ENCODE results near the gene CLBA1.

Gene CLBA1

DNA sequence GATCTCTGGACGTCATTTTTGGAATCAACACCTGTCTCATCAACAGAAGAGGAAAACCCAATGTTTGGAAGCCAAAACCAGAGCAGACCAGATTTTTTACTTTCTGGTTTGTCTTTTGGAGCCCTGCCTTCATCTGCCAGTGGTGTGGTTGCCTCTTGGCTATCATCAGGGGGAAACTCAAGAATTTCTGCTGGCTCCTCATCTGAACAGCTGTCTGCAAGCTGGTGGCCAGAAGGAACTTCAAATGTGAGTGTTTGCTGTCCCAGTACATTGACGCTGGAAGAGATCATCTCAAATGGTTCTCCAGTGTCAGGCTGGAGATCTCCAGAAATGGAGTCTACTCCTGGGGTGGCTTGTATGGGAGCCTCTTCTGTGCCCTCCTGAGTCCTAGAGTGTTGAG is 47.2 kb upstream of the CLBA1 start:
- TF ChIP-seq, protein P1, sequence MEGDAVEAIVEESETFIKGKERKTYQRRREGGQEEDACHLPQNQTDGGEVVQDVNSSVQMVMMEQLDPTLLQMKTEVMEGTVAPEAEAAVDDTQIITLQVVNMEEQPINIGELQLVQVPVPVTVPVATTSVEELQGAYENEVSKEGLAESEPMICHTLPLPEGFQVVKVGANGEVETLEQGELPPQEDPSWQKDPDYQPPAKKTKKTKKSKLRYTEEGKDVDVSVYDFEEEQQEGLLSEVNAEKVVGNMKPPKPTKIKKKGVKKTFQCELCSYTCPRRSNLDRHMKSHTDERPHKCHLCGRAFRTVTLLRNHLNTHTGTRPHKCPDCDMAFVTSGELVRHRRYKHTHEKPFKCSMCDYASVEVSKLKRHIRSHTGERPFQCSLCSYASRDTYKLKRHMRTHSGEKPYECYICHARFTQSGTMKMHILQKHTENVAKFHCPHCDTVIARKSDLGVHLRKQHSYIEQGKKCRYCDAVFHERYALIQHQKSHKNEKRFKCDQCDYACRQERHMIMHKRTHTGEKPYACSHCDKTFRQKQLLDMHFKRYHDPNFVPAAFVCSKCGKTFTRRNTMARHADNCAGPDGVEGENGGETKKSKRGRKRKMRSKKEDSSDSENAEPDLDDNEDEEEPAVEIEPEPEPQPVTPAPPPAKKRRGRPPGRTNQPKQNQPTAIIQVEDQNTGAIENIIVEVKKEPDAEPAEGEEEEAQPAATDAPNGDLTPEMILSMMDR (IDR thresholded peaks at IDR 0.05; ENCODE audit: insufficient read depth, low read length, poor library complexity, severe bottlenecking), result no peak
- Histone ChIP-seq H3K4me3 (replicated peaks; ENCODE audit: low read depth, low read length) (no peak overlapping the region), H3K27me3 (replicated peaks; ENCODE audit: control insufficient read depth, insufficient read depth, low read length) (peaks cover 7% of the 10 kb centered on the region), H3K36me3 (ENCODE audit: control insufficient read depth, insufficient read depth, low read length) (no peaks in the 10 kb centered on the region)
- no peak for DNase-seq (ENCODE audit: extremely low read depth, insufficient read length)

DNA sequence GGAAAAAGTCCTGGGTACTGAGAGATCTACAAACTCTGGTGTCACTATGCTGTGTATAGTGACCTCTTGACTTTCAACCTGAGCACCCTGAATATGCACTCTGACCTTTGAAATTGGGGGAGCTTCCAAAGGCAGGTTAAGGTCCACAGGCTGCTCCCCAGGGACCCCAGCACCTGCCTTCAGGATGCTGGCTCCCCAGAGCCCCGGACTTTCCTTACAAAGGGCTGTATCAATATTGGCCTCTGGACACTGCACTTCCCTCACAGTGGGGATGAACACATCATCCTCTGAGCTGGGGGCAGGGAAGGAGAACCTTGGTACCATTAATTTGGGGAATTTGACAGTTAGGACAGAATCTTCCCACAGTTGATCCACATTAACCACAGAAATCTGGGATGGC is 46.6 kb upstream of the CLBA1 start:
- Histone ChIP-seq H3K36me3 (ENCODE audit: control insufficient read depth, insufficient read depth, low read length) (no peaks in the 10 kb centered on the region), H3K4me3 (replicated peaks; ENCODE audit: low read depth, low read length) (no peak overlapping the region), H3K27me3 (replicated peaks; ENCODE audit: control insufficient read depth, insufficient read depth, low read length) (peaks cover 7% of the 10 kb centered on the region)
- no peak for DNase-seq (ENCODE audit: extremely low read depth, insufficient read length)
- TF ChIP-seq, protein P1 (IDR thresholded peaks at IDR 0.05; ENCODE audit: insufficient read depth, low read length, poor library complexity, severe bottlenecking), result no peak

DNA sequence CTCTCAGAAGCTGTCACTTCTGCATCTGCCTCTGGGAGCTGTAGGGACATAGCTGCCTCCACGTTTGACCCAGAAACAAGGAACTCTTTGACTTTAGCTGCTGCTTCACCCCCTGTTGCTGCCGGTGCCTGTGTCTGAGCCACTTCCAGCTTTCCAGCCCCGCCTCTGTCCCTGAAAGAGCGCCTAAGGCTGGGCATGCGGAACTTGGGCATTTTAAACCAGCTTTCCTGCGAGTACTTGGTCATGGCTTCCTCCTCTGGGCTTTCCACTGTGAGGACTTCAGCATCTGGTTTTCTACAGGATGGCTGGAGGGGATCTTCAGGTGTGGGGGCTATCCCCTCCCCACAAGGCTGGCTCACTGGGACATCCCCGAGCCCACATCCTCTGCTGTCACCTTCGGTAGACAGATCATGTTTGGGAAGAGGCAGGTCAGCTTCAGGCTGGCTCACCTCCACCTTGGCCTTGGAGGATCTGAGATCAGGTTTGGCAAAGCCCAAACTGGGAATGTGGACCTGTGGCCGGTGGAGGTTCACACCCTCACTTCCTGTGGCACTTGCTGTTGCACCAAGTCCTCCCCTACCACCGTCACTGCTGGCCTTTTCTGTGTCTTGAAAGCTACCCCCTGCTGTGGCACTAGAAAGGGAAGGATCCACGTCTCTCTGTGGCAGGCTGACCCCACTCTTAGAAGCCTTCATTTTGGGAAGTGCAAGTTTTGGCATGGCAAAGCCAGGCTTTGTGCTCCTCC is 45.8 kb upstream of the CLBA1 start:
- DNase-seq (ENCODE audit: extremely low read depth, insufficient read length), result no peak
- TF ChIP-seq, protein P1 (IDR thresholded peaks at IDR 0.05; ENCODE audit: insufficient read depth, low read length, poor library complexity, severe bottlenecking), result no peak
- Histone ChIP-seq H3K36me3 (ENCODE audit: control insufficient read depth, insufficient read depth, low read length) (no peaks in the 10 kb centered on the region), H3K4me3 (replicated peaks; ENCODE audit: low read depth, low read length) (no peak overlapping the region), H3K27me3 (replicated peaks; ENCODE audit: control insufficient read depth, insufficient read depth, low read length) (peaks cover 4% of the 10 kb centered on the region)

DNA sequence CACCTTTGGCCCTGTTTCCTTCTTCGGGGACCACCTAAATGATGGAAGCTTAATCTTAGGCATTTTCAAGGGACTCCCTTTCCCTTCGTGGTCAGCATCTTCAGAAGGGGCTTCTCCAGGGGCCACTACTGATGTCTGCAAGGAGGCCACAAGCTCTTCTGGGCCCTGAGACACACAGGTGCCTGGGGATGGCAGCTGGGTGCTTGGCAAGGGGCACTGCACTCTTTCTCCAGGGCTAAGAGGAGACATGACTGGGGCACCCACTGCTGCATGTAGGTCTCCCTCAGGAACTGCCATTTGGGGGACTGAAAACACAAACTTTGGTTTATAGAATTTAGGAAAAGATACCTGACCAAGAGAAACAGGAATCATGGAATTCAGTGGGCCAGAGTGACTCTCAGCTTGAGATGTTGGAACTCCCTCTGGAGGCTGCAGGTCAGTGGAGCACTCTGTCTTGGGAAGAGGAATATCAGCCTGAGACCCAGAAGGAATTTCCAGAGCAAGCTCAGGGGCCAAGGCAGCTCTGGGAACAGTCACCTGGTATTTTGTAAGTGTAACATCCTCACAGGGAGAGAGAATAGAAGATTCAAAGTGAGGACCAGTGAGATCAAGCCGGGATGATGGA is 45.0 kb upstream of the CLBA1 start:
- TF ChIP-seq, protein P1 (IDR thresholded peaks at IDR 0.05; ENCODE audit: insufficient read depth, low read length, poor library complexity, severe bottlenecking), result no peak
- Histone ChIP-seq H3K36me3 (ENCODE audit: control insufficient read depth, insufficient read depth, low read length) (no peaks in the 10 kb centered on the region), H3K4me3 (replicated peaks; ENCODE audit: low read depth, low read length) (no peak overlapping the region), H3K27me3 (replicated peaks; ENCODE audit: control insufficient read depth, insufficient read depth, low read length) (peaks cover 4% of the 10 kb centered on the region)
- no peak for DNase-seq (ENCODE audit: extremely low read depth, insufficient read length)

DNA sequence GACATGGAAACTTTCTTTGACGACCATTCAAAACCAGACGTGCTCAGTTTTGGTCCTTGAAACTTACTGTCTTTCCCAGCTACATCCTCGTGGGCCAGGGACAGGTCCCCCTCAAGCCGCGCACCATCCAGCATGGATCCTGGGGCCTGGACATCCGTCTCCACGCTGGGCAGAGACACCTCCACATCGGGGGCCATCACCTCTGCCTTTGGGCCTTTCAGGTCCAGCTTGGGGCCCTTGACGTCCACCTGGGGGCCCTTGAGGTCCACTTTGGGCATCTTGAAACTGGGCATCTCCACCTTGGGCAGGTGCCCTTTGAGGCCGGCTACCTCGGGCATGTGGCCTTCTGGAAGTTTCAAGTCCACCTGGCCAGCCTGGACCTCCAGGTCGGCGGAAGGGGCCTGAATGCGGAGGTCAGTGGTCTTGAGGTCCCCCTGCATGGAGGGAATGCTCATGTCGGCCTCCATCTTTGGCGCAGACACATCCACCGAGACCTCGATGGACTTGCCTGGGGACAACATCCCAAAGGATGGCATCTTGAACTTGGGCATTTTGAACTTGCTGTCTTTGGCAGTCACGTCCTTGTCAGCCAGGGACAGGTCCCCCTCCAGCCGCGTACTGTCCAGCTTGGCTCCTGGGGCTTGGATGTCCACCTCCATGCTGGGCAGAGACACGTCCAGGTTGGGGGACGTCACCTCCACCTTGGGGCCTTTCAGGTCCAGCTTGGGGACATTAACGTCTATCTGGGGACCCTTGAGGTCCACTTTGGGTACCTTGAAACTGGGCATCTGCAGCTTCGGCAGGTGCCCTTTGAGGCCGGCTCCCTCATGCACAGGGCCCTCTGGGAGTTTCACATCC is 43.9 kb upstream of the CLBA1 start:
- no peak for DNase-seq (ENCODE audit: extremely low read depth, insufficient read length)
- peaks cover 3% of the 10 kb centered on the region for H3K27me3 ChIP-seq (replicated peaks; ENCODE audit: control insufficient read depth, insufficient read depth, low read length)
- H3K36me3 ChIP-seq (ENCODE audit: control insufficient read depth, insufficient read depth, low read length), result no peaks in the 10 kb centered on the region
- H3K4me3 ChIP-seq (replicated peaks; ENCODE audit: low read depth, low read length), result no peak overlapping the region
- TF ChIP-seq, protein P1 (IDR thresholded peaks at IDR 0.05; ENCODE audit: insufficient read depth, low read length, poor library complexity, severe bottlenecking), result no peak
